Measurements from ENCODE around the gene F8A1. TPM values are rescaled to one million over a fixed set of nuclear protein-coding genes. Genes with fewer than 3 reads are reported as not detected.
"Not testable (repeated sequence)": the region's sequence is repeated elsewhere in the genome, so short reads cannot be mapped to it uniquely, and the experiment has no call there.

Gene F8A1
- total and polyA plus RNA-seq, 2 donors: 0.95 to 24.9 TPM

DNA sequence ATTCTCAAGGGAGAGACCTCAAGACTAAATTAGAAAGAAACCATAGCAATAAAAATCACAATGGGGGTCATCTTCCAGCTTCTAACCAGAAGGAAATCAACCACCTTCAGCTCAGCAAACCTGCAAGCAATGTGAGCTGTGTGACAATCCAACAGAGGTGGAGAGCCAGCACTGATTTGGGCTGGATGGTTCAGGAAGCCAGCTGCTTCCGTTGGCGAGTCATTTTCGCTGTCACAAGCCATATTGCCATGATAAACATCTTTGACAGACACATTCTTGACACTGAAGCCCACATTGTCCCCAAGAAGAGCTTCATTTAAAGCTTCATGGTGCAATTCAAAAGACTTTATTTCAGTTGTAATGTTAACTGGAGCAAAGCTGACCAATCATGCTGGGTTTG, 22.7 kb downstream of the F8A1 start:
- DNase-seq (ENCODE audit: extremely low spot score): no peak
- no peaks in the 10 kb centered on the region for H3K36me3 ChIP-seq (ENCODE audit: insufficient read depth)
- H3K4me3 ChIP-seq (ENCODE audit: low read depth, low read length): no peak overlapping the region
- WGBS: 80% methylated on average over 3 of the region's 3 CpGs
- no peak overlapping the region for H3K27ac ChIP-seq (ENCODE audit: low read depth)
- H3K4me1 ChIP-seq (ENCODE audit: insufficient read depth): no peaks in the 10 kb centered on the region

GRCh38 chrX:154910048-154910447, 23.9 kb downstream of the F8A1 start:
- not testable (repeated sequence) for H3K4me3 ChIP-seq (ENCODE audit: low read depth, low read length); H3K27ac ChIP-seq (ENCODE audit: low read depth); DNase-seq (ENCODE audit: extremely low spot score); H3K4me1 ChIP-seq (ENCODE audit: insufficient read depth); H3K36me3 ChIP-seq (ENCODE audit: insufficient read depth)
- WGBS: 98% methylated on average over 4 of the region's 4 CpGs

GRCh38 chrX:154910528-154910927, 24.4 kb downstream of the F8A1 start:
- not testable (repeated sequence) for H3K4me3 ChIP-seq (ENCODE audit: low read depth, low read length); H3K27ac ChIP-seq (ENCODE audit: low read depth); DNase-seq (ENCODE audit: extremely low spot score); H3K36me3 ChIP-seq (ENCODE audit: insufficient read depth); H3K4me1 ChIP-seq (ENCODE audit: insufficient read depth)
- WGBS: 77% methylated on average over 11 of the region's 11 CpGs

GRCh38 chrX:154914052-154914451, 27.9 kb downstream of the F8A1 start:
- no peak for DNase-seq (ENCODE audit: extremely low spot score)
- no peaks in the 10 kb centered on the region for H3K4me1 ChIP-seq (ENCODE audit: insufficient read depth)
- H3K36me3 ChIP-seq (ENCODE audit: insufficient read depth): no peaks in the 10 kb centered on the region
- no peak overlapping the region for H3K27ac ChIP-seq (ENCODE audit: low read depth)
- 85% methylated on average over 2 of the region's 2 CpGs for WGBS
- H3K4me3 ChIP-seq (ENCODE audit: low read depth, low read length): no peak overlapping the region

GRCh38 chrX:154918060-154918483, 31.9 kb downstream of the F8A1 start:
- Histone ChIP-seq H3K36me3 (ENCODE audit: insufficient read depth) (no peaks in the 10 kb centered on the region), H3K27ac (ENCODE audit: low read depth) (no peak overlapping the region), H3K4me3 (ENCODE audit: low read depth, low read length) (no peak overlapping the region), H3K4me1 (ENCODE audit: insufficient read depth) (no peaks in the 10 kb centered on the region)
- DNase-seq (ENCODE audit: extremely low spot score): peak; percentile 39
- WGBS: 9% methylated on average over 5 of the region's 5 CpGs

DNA sequence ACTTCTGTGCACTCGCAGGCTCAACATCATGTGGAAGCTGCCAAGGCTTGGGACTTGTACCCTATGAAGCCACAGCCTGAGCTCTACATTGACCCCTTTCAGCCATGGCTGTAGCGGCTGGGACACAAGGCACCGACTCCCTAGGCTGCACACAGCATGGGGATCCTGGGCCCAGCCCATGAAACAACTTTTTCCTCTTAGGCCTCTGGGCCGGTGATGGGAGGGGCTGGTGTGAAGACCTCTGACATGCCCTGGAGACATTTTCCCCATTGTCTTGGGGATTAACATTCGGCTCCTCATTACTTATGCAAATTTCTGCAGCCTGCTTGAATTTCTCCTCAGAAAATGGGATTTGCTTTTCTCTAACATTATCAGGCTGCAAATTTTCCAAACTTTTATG, 38.6 kb downstream of the F8A1 start:
- not testable (repeated sequence) for H3K4me1 ChIP-seq (ENCODE audit: insufficient read depth); H3K36me3 ChIP-seq (ENCODE audit: insufficient read depth); DNase-seq (ENCODE audit: extremely low spot score); H3K27ac ChIP-seq (ENCODE audit: low read depth); H3K4me3 ChIP-seq (ENCODE audit: low read depth, low read length)
- WGBS: 87% methylated on average over 5 of the region's 5 CpGs

Small RNA genes within 50 kb of the gene (small RNA-seq; reads per million reads assigned to genes)
- gene MIR1184-1: not detected

Other genes starting within 250 kb of the F8A1 start
- gene CTAG2, start 232.8 kb upstream of the F8A1 start, total RNA-seq: not detected
- not detected for gene CTAG2, start 232.8 kb upstream of the F8A1 start, polyA plus RNA-seq
- gene GAB3, start 135.3 kb upstream of the F8A1 start, total RNA-seq: 8.0 TPM
- 2.2 TPM for gene GAB3, start 135.3 kb upstream of the F8A1 start, polyA plus RNA-seq
- 20.2 TPM for gene DKC1, start 123.5 kb upstream of the F8A1 start, total RNA-seq
- gene DKC1, start 123.5 kb upstream of the F8A1 start, polyA plus RNA-seq: 26.3 TPM
- 21.0 TPM for gene MPP1, start 80.9 kb upstream of the F8A1 start, total RNA-seq
- 24.9 TPM for gene MPP1, start 80.9 kb upstream of the F8A1 start, polyA plus RNA-seq
- gene SMIM9, start 51.7 kb upstream of the F8A1 start, total RNA-seq: not detected
- gene SMIM9, start 51.7 kb upstream of the F8A1 start, polyA plus RNA-seq: not detected
- gene F8, start 136.4 kb downstream of the F8A1 start, total RNA-seq: 10.1 TPM
- 14.7 TPM for gene F8, start 136.4 kb downstream of the F8A1 start, polyA plus RNA-seq
- 56.6 TPM for gene FUNDC2, start 140.5 kb downstream of the F8A1 start, total RNA-seq
- gene FUNDC2, start 140.5 kb downstream of the F8A1 start, polyA plus RNA-seq: 162 TPM
- 11.8 TPM for gene CMC4, start 184.8 kb downstream of the F8A1 start, total RNA-seq
- 20.1 TPM for gene CMC4, start 184.8 kb downstream of the F8A1 start, polyA plus RNA-seq
- 11.7 TPM for gene MTCP1, start 184.8 kb downstream of the F8A1 start, total RNA-seq
- gene MTCP1, start 184.8 kb downstream of the F8A1 start, polyA plus RNA-seq: 7.3 TPM
- 16.3 TPM for gene BRCC3, start 185.2 kb downstream of the F8A1 start, total RNA-seq
- 12.1 TPM for gene BRCC3, start 185.2 kb downstream of the F8A1 start, polyA plus RNA-seq